B cell (primary cell): Measurements from ENCODE around the gene NPBWR2. TPM values are rescaled to one million over a fixed set of nuclear protein-coding genes. Genes with fewer than 3 reads are reported as not detected.

ENCODE experiments used
- ATAC-seq: fragments of 200-7000 bp; cut with Tn5 transposase; one replicate; pipeline ENCODE4 v1.10.0; 2021; ENCODE audit warnings: low read depth, mild to moderate bottlenecking, moderate number of reproducible peaks, moderate library complexity
- CTCF ChIA-PET: fragments of 350-600 bp; sonication (Branson Sonifier 250); formaldehyde crosslinking; loops from one replicate; lab custom pipeline; 2021; ENCODE audit warnings: antibody characterized with exemption, inconsistent platforms; lab: Charles Lee
- POLR2A ChIA-PET: fragments of 350-600 bp; sonication (Branson Sonifier 250); formaldehyde crosslinking; loops from one replicate; lab custom pipeline; 2021; ENCODE audit warnings: antibody characterized with exemption; lab: Charles Lee
- DNase-seq: peaks from one replicate; pipeline ENCODE4 v3.0.0; 2013
- H2AFZ ChIP-seq: 2 replicates; pipeline ENCODE4 v1.6.1; 2012; ENCODE audit warnings: mild to moderate bottlenecking, low read depth, low read length; ENCODE audit not compliant: insufficient read depth, poor library complexity, severe bottlenecking
- H3K27ac ChIP-seq, 2 donors: 1 replicate in 1 of 2; 2 replicates in 1 of 2; pipeline ENCODE4 v1.5.1; 2012 to 2013; ENCODE audit warnings: low read length in 2 of 2, mild to moderate bottlenecking in 2 of 2, moderate library complexity in 1 of 2
- H3K27me3 ChIP-seq, 4 experiments: fragments of 200-600 bp in 1 of 4; sonication (generic) in 1 of 4; replicated peaks in 1 of 4; 1 replicate in 2 of 4; 2 replicates in 2 of 4; pipeline versions ENCODE4 v1.6.1 to v1.7.0; 2013 to 2016; ENCODE audit warnings: low read length in 3 of 4, mild to moderate bottlenecking in 2 of 4, mixed read lengths in 1 of 4, moderate library complexity in 1 of 4; ENCODE audit not compliant: insufficient read depth in 4 of 4, control insufficient read depth in 3 of 4; ENCODE audit errors: control extremely low read depth in 1 of 4
- H3K36me3 ChIP-seq, 2 experiments: replicated peaks in 1 of 2; 1 replicate in 1 of 2; 2 replicates in 1 of 2; pipeline versions ENCODE4 v1.6.1 to v1.7.1; 2013; ENCODE audit warnings: low read length in 1 of 2; ENCODE audit not compliant: insufficient read depth in 2 of 2, control insufficient read depth in 1 of 2; ENCODE audit errors: control extremely low read depth in 1 of 2, extremely low read depth in 1 of 2
- H3K4me1 ChIP-seq, 2 donors: fragments of 200-600 bp in 1 of 2; sonication (generic) in 1 of 2; 1 replicate in 1 of 2; 2 replicates in 1 of 2; pipeline versions ENCODE4 v1.5.1 to v1.6.1; 2013 to 2017; ENCODE audit warnings: low read length in 2 of 2; ENCODE audit not compliant: control insufficient read depth in 2 of 2, insufficient read depth in 2 of 2
- H3K4me2 ChIP-seq: replicated peaks from 2 replicates; pipeline ENCODE3; 2012; ENCODE audit warnings: mild to moderate bottlenecking, low read depth, low read length; ENCODE audit not compliant: poor library complexity, severe bottlenecking
- H3K4me3 ChIP-seq, 5 experiments: fragments of 200-600 bp in 1 of 5; sonication (generic) in 1 of 5; 1 replicate in 3 of 5; 2 replicates in 2 of 5; pipeline versions ENCODE4 v1.5.1 to v1.7.0; 2011 to 2016; ENCODE audit warnings: low read length in 4 of 5, mild to moderate bottlenecking in 4 of 5, low read depth in 2 of 5, control low read depth in 1 of 5, moderate library complexity in 1 of 5; ENCODE audit not compliant: insufficient read depth in 1 of 5; ENCODE audit errors: control extremely low read depth in 1 of 5, extremely low read depth in 1 of 5
- H3K79me2 ChIP-seq: fragments of 200-600 bp; sonication (generic); one replicate; pipeline ENCODE4 v1.6.0; 2016; ENCODE audit warnings: low read length; ENCODE audit not compliant: control insufficient read depth, insufficient read depth
- H3K9ac ChIP-seq: fragments of 200-600 bp; sonication (generic); 2 replicates; pipeline ENCODE4 v1.6.1; 2017; ENCODE audit warnings: mild to moderate bottlenecking, low read length, moderate library complexity
- H3K9me3 ChIP-seq, 3 donors: one replicate each; pipeline versions ENCODE4 v1.6.1 to v1.7.1; 2013; ENCODE audit warnings: low read length in 2 of 3; ENCODE audit not compliant: control insufficient read depth in 2 of 3, insufficient read depth in 1 of 3; ENCODE audit errors: control extremely low read depth in 1 of 3
- H4K20me1 ChIP-seq: 2 replicates; pipeline ENCODE4 v1.6.0; 2012; ENCODE audit warnings: mild to moderate bottlenecking, low read length; ENCODE audit not compliant: insufficient read depth, control insufficient read depth, poor library complexity, severe bottlenecking
- H3K27ac Mint-ChIP-seq: one replicate; pipeline ENCODE4 v1.8.0; 2021; ENCODE audit warnings: mixed read lengths
- H3K27me3 Mint-ChIP-seq: one replicate; pipeline ENCODE4 v1.8.0; 2021; ENCODE audit warnings: mixed read lengths
- H3K4me1 Mint-ChIP-seq: one replicate; pipeline ENCODE4 v1.8.0; 2021; ENCODE audit warnings: mixed read lengths
- H3K4me3 Mint-ChIP-seq: one replicate; pipeline ENCODE4 v1.8.0; 2021; ENCODE audit warnings: mixed read lengths
- H3K9me3 Mint-ChIP-seq: one replicate; pipeline ENCODE4 v1.8.0; 2022; ENCODE audit warnings: mixed read lengths; ENCODE audit not compliant: insufficient read depth
- CTCF ChIP-seq: fragments of 200-600 bp; IDR thresholded peaks from one replicate; pipeline ENCODE4 v1.8.0; 2022; ENCODE audit warnings: antibody characterized with exemption, mild to moderate bottlenecking
- WGBS: methylation state at CpG from one replicate; pipeline ENCODE4 v1.1.5; 2013; ENCODE audit warnings: missing lambda C conversion rate; ENCODE audit not compliant: insufficient coverage; 5-methylcytosine and 5-hydroxymethylcytosine counted together
- intact Hi-C: fragments of 100-400 bp; cut with micrococcal nuclease; formaldehyde crosslinking; loops from one replicate; pipeline ENCODE4 v1.10.0; 2022
- polyA plus RNA-seq: library from polyadenylated mRNA; depleted of rRNA; stranded (reverse); fragments of >200 nt; gene quantifications from 2 replicates; pipeline ENCODE4 v1.2.3, GENCODE V29; 2012
- total RNA-seq, 2 donors: library from RNA; stranded (reverse); fragments of 120-200 nt in 1 of 2; gene quantifications; 1 replicate in 1 of 2; 2 replicates in 1 of 2; pipeline versions ENCODE4 v1.2.3 to v1.2.4, GENCODE V29; 2013 to 2022

NPBWR2 gene
- total and polyA plus RNA-seq, 2 donors (not counting 1 experiment from before 2014, with no cell fraction given), result 0.21 TPM; not detected in 1

- CTCF ChIA-PET, result interaction anchor here (0.7 to 3.2 kb wide), 4 partner anchors 10 to 24 kb away, joined by 3 to 12 read pairs (median 4); partner anchors contain the start of genes LKAAEAR1 and RGS19
- Histone ChIP-seq H3K4me3 (peak overlapping the region in 1 of 5 experiments; percentile 79), H3K4me1 (peaks cover 49 to 67% of the 10 kb centered on the region in 2 donors), H2AFZ (no peak overlapping the region), H3K36me3 (no peaks in the 10 kb centered on the region), H3K79me2 (peaks cover 18% of the 10 kb centered on the region), H3K9ac (peak overlapping the region; percentile 83), H3K4me2 (peak overlapping the region; percentile 98), H3K27me3 (no peaks in the 10 kb centered on the region), H3K27ac (no peak overlapping the region), H3K9me3 (no peaks in the 10 kb centered on the region), H4K20me1 (peaks cover 6% of the 10 kb centered on the region)
- ATAC-seq (no peak), DNase-seq (no peak)
- peak overlapping the region; percentile 84 for H3K27ac Mint-ChIP-seq
- peaks cover 45% of the 10 kb centered on the region for H3K4me1 Mint-ChIP-seq
- TF ChIP-seq CTCF, result no peak
- peak overlapping the region; percentile 88 for H3K4me3 Mint-ChIP-seq
- intact Hi-C loops, result loop anchor here (5.0 kb wide), 2 partner anchors 357 to 407 kb away; partner anchors contain the start of genes ARFRP1, RTEL1 and ZGPAT
- no peaks in the 10 kb centered on the region for H3K27me3 Mint-ChIP-seq
- 77% methylated on average over 10 of the region's 12 CpGs for WGBS
- POLR2A ChIA-PET, result interaction anchor here (0.8 to 4.2 kb wide), 4 partner anchors 14 to 46 kb away, joined by 3 to 55 read pairs (median 3); partner anchors contain the start of genes OPRL1 and RGS19
- H3K9me3 Mint-ChIP-seq, result no peaks in the 10 kb centered on the region
These were observed 43.1 kb downstream of the NPBWR2 start for GRCh38 chr20:64064145-64064698.
